GM21619 (cell line): ENCODE results near the gene NEIL1.
"Not testable (repeated sequence)": the region's sequence is repeated elsewhere in the genome, so short reads cannot be mapped to it uniquely, and the experiment has no call there.

Experiments
- ATAC-seq: cut with Tn5 transposase; IDR thresholded peaks from one replicate; pipeline ENCODE4 v1.9.1; 2021; ENCODE audit not compliant: unreplicated experiment

Gene NEIL1

GRCh38 chr15:75333654-75334419 lies 13.0 kb upstream of the NEIL1 start:
- not testable (repeated sequence) for ATAC-seq

DNA sequence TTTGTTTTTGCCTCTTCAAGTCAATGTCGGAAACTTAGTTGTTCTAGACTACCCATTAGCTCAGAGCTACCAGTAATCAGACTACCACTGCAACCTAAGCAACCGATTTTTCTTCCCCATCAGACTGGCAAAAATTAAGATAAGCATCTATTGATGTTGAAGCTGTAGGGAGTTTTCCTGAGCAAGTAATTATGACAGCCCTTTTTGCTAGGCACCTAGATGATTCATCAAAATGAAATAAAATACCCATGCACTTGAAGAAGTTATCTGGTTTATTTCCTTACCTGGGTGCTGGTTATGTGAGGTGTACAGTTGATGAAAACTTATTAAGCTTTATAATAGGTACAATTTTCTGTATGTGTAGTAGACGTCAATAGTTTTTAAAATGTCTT lies 11.5 kb upstream of the NEIL1 start:
- ATAC-seq, result no peak

DNA sequence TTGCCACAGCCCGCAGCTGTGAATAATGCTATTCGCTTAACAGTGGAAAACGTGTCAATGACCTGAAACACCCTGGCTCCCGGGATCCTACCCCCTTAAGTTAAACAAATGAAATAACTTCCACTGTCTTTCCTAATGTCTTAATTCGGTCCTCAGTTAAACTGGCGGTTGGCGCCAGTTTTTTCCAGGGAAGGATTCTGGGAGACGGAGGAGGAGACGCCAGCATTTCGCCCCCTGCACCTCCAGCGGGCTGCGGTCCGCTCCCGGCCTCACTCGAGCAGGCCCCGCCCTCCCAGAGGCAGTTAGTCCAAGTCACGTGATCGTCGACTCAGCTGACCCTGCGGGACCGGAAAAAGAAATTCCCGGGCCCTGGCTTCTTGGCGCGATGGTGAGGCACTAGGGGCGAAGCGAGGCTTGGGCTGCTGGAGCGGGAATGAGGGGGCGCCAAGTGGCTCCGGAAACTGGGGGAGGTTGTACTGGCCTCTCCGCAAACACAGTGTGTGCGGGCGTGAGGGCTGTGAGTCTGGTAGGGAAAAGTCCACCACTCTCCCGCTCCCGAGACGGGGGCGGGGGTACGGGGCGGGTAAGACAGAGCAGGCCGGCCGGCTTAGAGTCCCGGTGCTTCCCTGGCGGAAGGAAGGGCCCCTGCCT lies 11.0 kb upstream of the NEIL1 start, which contains the start of gene COMMD4:
Gene COMMD4 (plus strand): TSS at position 359 of the 651 bp plus-strand sequence. CDS start 27 bp downstream, at position 386.
- ATAC-seq, result peak; percentile 56

- no peak for ATAC-seq
These were observed 8.1 kb upstream of the NEIL1 start for GRCh38 chr15:75338661-75339240.

DNA sequence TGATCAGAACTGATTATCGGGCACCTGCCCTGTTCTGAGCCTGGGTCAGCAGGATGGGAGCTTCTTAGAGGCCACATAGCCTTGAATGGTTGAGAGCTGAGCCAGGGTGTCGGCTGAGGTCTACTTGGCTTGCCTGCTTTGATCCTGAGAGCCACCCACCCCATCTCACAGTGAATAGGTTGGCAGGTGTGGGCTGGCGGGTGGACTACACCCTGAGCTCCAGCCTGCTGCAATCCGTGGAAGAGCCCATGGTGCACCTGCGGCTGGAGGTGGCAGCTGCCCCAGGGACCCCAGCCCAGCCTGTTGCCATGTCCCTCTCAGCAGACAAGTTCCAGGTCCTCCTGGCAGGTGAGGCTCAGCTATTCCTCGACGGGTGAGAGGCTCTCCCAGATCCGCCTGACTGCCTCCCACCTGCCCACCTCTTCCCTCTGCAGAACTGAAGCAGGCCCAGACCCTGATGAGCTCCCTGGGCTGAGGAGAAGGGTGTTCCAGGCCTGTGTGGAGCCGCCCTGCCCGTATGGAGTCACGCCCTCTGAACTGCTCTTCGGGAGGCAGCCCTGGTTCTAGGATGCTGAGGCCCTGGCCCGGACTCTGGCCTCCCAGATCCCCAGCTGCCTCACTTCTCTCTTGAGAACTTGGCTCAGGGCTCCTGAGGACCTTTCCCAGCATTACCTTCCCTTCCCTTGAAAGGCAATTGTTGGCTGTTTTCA lies 7.2 kb upstream of the NEIL1 start:
- no peak for ATAC-seq

DNA sequence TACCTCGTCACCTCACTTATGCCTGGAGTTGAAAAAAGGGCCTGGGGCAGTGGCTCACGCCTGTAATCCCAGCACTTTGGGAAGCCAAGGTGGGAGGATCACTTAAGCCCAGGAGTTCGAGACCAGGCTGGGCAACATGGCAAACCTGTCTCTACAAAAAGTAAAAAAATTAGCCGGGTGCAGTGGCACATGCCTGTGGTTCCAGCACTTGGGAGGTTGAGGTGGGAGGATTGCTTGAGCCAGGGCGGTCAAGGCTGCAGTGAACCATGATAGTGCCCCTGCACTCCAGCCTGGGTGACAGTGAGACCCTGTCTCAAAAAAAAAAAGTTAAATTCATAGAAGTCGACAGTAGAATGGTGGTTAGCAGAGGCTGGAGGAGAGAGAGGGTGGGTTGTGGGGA lies 4.6 kb upstream of the NEIL1 start:
- no peak for ATAC-seq

- ATAC-seq, result not testable (repeated sequence)
These were observed 2.9 kb upstream of the NEIL1 start for GRCh38 chr15:75343953-75344352.

GRCh38 chr15:75347222-75348033 lies 589 bp downstream of the NEIL1 start:
- ATAC-seq, result peak; percentile 62

- ATAC-seq, result no peak
These were observed 1.3 kb downstream of the NEIL1 start for GRCh38 chr15:75348034-75348561.

DNA sequence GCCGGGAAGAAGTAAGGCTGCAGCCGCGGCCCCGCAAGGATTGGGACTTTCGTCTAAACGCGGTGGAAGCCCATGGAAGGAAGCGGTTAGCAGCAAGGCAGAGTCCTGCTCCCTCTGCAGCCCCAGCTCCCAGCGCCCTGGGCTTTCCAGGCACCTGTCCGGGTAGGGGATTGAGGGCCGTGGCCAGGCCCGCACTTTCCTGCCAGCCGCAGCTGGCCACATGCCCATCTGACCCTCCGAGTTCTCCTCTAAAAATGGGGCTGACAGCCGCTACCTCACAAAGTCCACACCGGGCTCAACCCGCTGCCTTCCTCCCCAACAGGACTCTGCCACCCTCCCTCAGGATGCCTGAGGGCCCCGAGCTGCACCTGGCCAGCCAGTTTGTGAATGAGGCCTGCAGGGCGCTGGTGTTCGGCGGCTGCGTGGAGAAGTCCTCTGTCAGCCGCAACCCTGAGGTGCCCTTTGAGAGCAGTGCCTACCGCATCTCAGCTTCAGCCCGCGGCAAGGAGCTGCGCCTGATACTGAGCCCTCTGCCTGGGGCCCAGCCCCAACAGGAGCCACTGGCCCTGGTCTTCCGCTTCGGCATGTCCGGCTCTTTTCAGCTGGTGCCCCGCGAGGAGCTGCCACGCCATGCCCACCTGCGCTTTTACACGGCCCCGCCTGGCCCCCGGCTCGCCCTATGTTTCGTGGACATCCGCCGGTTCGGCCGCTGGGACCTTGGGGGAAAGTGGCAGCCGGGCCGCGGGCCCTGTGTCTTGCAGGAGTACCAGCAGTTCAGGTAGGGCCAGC lies 1.9 kb downstream of the NEIL1 start:
- ATAC-seq, result no peak

DNA sequence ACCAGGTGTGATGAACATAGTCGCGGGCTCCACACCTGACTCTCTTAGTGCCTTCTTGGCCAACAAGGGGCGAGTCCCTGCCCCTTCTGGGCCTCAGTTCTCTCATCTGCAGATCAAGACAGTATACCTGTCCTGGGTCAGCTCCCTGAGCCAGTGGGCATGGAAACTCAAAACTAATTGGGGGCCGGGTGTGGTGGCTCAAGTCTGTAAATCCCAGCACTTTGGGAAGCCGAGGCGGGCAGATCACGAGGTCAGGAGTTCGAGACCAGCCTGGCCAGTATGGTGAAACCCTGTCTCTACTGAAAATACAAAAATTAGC lies 2.5 kb downstream of the NEIL1 start:
- not testable (repeated sequence) for ATAC-seq

GRCh38 chr15:75349851-75350588 lies 3.2 kb downstream of the NEIL1 start:
- no peak for ATAC-seq

DNA sequence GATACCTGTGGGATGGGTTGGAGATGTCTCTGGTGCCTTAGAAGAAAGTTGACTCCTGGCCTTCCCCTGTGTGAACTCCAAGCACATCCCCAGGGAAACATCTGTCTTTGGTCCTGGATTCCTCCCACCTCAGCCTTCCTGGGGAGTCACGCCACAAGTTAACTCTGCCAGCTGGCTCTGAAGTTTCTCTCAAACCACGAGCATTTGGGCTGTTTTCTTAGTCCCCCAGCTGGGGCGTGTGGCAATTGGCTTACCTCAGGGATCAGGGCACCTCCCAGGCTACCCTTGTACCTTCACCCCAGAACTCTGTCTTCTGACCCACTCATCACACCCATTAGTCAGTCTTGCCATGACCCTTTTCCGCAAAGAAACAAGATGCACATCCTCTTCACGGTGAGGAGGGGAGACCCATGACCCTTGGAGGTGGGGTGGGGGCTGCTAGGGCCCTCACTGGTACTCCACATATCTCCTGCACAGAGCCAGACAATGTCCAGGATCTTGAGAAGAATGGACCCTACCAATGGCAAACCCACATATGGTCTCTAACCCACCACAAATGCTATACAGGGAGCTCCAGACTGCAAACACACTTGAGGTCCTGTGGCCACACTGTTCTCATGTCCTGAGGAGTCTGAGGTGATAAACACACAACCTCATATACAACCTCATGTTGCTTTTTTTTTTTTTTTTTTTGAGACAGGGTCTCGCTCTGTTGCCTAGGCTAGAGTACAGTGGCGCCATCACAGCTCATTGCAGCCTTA lies 3.9 kb downstream of the NEIL1 start:
- no peak for ATAC-seq

DNA sequence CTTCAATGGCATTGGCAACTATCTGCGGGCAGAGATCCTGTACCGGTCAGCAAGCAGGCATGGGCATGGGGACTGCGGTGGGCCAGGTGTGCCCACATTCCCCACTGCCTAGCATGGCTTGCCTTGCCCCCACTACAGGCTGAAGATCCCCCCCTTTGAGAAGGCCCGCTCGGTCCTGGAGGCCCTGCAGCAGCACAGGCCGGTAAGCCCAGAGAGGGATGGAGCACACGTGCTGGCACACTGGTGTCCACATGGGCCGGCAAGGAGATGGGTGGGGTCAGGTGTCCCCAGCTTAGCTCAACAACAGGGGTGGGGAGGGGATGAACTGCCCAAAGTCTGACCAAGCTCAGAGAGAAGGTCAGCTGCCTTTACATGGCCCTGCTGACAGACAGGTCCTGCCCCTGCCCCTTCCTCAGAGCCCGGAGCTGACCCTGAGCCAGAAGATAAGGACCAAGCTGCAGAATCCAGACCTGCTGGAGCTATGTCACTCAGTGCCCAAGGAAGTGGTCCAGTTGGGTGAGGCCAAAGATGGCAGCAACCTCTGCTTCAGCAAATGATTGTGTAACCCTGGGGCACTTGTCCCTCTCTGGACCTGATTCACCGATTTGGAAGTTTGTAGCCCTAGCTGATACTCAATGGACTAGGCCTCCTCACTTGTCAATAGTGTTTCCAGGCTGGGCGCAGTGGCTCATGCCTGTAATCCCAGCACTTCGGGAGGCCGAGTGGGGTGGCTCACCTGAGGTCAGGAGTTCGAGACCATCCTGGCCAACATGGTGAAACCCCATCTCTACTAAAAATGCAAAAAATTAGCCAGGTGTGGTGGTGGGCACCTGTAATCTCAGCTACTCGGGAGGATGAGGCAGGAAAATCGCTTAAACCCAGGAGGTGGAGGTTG lies 5.6 kb downstream of the NEIL1 start:
- ATAC-seq, result no peak

- no peak for ATAC-seq
These were observed 6.8 kb downstream of the NEIL1 start for GRCh38 chr15:75353604-75354003.

DNA sequence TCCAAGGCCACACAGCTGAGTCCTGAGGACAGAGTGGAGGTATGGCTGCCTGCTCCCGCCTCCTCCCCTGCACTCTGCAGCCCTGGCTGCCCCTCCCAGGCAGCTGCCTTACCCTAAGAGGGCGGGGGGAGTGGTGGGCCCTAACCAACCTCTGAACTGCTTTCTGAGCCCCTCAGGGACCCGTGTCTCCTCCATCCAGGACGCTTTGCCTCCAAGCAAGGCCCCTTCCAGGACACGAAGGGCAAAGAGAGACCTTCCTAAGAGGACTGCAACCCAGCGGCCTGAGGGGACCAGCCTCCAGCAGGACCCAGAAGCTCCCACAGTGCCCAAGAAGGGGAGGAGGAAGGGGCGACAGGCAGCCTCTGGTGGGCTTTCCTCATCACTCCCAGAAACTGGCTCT lies 7.6 kb downstream of the NEIL1 start:
- no peak for ATAC-seq

DNA sequence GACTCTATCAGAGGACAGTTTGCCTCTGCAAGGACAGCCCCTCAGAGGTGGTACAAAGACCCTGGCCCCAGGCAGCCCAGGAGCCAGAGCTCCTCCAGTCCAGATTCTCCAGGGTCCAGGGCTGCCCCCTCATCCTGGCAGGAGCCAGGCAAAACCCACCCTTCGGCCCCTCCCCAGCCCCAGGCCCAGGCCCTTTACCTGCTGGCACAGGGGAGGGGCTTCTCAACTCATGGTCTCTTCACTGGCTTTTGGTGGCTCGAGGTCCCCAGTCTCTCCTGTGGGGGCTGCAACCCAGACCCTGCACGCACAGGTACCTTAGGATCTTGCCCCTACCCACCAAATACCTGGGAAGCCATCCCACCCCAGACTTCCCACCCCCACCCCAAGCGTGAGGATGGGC lies 8.5 kb downstream of the NEIL1 start:
- ATAC-seq, result no peak
